GM12801 (cell line): ENCODE data around the gene CCDC57.

Experiments used
- TF ChIP-seq, protein P1 (sequence below): IDR thresholded peaks from one replicate; pipeline ENCODE4 v1.5.1; 2011; ENCODE audit warnings: control low read depth; ENCODE audit not compliant: insufficient read length; ENCODE audit errors: extremely low read depth

CCDC57 gene

GRCh38 chr17:82107341-82107860 lies 105.2 kb downstream of the CCDC57 start:
- TF ChIP-seq, protein P1, sequence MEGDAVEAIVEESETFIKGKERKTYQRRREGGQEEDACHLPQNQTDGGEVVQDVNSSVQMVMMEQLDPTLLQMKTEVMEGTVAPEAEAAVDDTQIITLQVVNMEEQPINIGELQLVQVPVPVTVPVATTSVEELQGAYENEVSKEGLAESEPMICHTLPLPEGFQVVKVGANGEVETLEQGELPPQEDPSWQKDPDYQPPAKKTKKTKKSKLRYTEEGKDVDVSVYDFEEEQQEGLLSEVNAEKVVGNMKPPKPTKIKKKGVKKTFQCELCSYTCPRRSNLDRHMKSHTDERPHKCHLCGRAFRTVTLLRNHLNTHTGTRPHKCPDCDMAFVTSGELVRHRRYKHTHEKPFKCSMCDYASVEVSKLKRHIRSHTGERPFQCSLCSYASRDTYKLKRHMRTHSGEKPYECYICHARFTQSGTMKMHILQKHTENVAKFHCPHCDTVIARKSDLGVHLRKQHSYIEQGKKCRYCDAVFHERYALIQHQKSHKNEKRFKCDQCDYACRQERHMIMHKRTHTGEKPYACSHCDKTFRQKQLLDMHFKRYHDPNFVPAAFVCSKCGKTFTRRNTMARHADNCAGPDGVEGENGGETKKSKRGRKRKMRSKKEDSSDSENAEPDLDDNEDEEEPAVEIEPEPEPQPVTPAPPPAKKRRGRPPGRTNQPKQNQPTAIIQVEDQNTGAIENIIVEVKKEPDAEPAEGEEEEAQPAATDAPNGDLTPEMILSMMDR, result no peak

DNA sequence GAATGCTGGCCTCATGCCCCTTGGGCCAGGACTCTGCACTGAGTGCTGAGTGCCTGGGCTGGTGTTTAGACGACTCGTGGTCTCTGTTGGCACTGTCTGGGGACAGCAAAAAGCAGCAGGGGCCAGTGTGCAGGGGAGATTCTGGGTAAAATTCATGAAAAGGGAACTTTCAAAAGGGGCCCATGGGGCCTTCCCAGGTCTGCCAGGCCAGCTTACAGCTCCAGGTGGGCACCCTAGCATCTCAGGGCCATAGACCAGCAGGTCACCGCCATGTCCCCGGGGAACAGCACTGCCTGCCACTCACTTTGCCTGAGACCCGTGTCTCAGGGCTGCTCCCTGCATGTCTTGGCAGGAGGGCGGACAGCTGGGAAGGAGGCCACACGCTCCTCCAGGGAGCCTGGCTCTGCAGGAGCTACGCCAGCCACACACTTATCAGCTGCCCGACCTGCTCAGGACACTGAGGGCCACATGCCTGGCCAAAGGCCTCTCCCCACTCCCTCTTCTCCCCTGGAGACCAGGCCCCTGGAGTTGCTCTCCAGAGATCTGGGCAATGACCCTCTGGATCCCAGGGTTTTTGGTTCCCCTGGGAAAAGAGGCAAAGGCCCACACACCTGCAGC lies 105.8 kb downstream of the CCDC57 start:
- TF ChIP-seq, protein P1, result no peak

DNA sequence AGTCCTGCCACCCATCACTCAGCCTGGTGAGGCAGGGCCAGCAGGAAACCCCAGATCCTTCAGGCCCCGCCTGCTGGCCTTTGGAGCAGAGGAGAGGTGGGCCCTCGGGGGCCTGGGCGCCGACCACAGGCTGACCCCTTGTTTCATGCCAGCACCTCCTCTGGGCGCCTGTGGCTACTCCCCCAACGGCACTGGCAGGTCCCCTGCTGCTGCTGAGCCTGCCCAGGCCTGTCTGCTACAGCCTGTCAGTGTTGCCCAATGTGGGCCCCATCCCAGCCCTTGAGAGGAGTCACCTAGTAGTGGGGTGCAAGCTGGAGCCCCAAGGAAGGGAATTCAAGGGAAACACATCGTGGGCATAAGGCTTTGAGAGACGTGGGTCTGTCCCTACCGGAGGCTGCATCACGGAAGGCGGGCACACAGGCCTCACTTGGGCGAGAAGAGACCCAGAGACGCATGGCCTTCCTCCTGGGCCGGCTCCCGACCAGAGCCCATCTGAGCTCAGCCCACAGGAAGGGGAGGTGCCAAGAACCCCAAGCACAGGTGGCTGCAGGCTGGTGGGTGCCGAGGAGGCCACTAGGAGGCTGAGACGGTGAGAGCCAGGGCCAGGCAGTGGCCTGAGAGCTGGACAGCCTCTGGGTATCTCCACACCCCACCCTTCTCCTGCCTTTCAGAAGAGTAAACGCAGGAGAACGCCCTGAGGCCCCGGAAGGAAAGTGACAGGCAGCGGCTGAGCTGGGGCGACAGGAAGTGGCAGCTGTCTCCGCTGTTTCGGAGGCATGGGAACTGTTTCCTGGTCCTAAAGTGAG lies 106.6 kb downstream of the CCDC57 start:
- TF ChIP-seq, protein P1, result no peak

DNA sequence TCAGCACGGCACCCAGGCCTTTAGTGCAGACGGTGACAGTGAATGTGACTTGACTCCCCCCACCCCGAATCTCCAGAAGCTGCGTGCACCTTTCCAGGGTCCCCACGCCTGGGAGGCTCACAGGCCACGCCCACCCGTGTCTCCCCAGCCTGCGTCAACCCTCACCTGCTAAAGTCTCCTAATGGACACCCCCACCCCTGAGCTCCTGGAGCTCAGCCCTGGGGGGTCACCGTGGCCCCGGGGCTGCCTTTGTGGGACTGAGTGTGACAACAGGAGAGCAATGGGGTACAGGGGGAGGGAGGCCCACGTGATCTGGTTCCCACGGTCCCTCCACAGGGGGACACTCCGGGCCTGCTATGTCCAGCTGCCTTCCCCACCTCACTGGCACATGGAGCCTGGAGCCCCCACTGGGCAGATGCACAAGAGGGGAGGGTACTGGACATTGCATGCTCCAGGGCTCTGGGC lies 107.2 kb downstream of the CCDC57 start:
- TF ChIP-seq, protein P1, result no peak

GRCh38 chr17:82104797-82105416 lies 107.7 kb downstream of the CCDC57 start:
- TF ChIP-seq, protein P1, result no peak

DNA sequence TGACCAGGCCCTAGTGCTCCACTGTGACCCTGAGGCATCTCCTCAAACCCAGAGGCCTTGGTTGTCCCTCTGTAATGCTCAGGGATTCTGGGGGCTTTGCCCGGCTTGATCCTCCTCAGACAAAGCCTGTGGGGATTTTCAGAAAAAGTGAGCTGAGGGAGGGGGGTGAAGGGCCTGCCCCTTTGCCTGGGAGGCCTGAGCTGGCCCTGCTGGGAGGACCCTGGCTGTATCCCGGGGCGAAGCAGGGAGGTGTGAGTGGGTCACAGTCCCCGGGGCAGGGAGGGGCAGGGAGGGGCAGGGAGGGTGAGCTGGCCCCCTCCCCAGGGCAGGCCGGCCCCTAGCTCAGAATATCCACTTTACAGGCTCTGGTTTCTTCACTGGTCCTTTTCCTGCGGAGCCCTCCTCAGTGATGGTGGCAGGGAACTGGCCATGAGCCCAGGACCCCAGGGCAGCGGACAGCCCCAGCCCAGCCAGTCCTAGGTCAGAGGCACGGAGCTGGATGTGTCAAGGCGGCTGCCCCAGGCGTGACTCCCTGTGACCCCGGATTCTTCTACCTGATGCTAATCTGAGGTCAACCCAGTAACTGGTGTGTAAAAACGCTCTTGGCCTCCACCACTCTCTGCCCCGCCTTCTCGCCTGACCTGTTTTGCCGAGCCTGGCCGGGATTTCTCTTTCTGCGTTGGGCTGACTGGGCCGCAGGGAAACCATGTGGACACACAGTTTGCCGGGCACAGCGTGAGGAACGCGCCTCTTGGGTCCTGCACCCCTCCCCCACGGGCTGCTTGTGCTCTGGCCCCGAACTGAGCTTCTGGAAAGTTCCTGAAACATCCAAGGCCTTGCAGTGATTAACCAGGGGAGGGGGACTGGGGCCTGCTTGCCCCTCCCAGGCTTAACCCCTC lies 108.8 kb downstream of the CCDC57 start:
- TF ChIP-seq, protein P1, result no peak
